Prostate gland (tissue), 2 donors: ENCODE measurements around the gene CCDC174. TPM values are rescaled to one million over a fixed set of nuclear protein-coding genes. Genes with fewer than 3 reads are reported as not detected.
A peak's percentile ranks its signal among the peaks of the same experiment; 100 is the strongest.

ENCODE experiments used
- DNase-seq: peaks from one replicate; pipeline ENCODE4 v3.0.0-alpha.2; 2019; ENCODE audit warnings: low spot score
- H3K27ac ChIP-seq, 2 donors: fragments of 200-600 bp; sonication (generic); 2 replicates each; pipeline ENCODE4 v1.5.1; 2017 to 2019
- H3K27me3 ChIP-seq: fragments of 200-600 bp; sonication (generic); replicated peaks from 2 replicates; pipeline ENCODE4 v1.5.1; 2019; ENCODE audit not compliant: insufficient read depth
- H3K36me3 ChIP-seq, 2 donors: fragments of 200-600 bp; sonication (generic); 1 replicate in 1 of 2; 2 replicates in 1 of 2; pipeline versions ENCODE4 v1.5.1 to v1.8.1; 2017 to 2019
- H3K4me1 ChIP-seq: fragments of 200-600 bp; sonication (generic); replicated peaks from 2 replicates; pipeline ENCODE4 v1.5.1; 2019
- H3K4me3 ChIP-seq, 2 donors: fragments of 200-600 bp; sonication (generic); 2 replicates each; pipeline ENCODE4 v1.5.1; 2017 to 2019
- H3K9me3 ChIP-seq: fragments of 200-600 bp; sonication (generic); 2 replicates; pipeline ENCODE4 v1.5.1; 2017
- CTCF ChIP-seq, 4 experiments: fragments of 200-600 bp in 2 of 4; fragments of 450-650 bp in 2 of 4; sonication (generic) in 2 of 4; IDR thresholded peaks; 1 replicate in 3 of 4; 2 replicates in 1 of 4; pipeline ENCODE4 v1.5.1; 2016 to 2019; ENCODE audit warnings: antibody characterized with exemption in 4 of 4, mild to moderate bottlenecking in 2 of 4, moderate library complexity in 2 of 4
- POLR2A ChIP-seq: fragments of 450-650 bp; IDR thresholded peaks from one replicate; pipeline ENCODE4 v1.6.1; 2016; ENCODE audit warnings: antibody characterized with exemption, mild to moderate bottlenecking
- POLR2AphosphoS5 ChIP-seq: sonication (generic); formaldehyde crosslinking; IDR thresholded peaks from one replicate; pipeline ENCODE4 v1.6.1; 2017; ENCODE audit warnings: antibody characterized with exemption
- WGBS: methylation state at CpG from one replicate; pipeline ENCODE4 v1.1.5; 2018; 5-methylcytosine and 5-hydroxymethylcytosine counted together
- intact Hi-C: fragments of 100-400 bp; cut with DNase I; formaldehyde crosslinking; loops from one replicate; pipeline ENCODE4 v1.14.2; 2022
- total RNA-seq, 2 donors: library from RNA; depleted of rRNA; stranded (reverse); fragments of >200 nt; gene quantifications; one replicate each; pipeline ENCODE4 v1.1.0, GENCODE V29; 2016

CCDC174 gene
- total RNA-seq, 2 donors from 2014 or later: 12.3 to 25.2 TPM

- Histone ChIP-seq H3K4me1 (no peaks in the 10 kb centered on the region), H3K27ac (no peak overlapping the region), H3K4me3 (no peak overlapping the region), H3K27me3 (no peaks in the 10 kb centered on the region), H3K36me3 (no peaks in the 10 kb centered on the region), H3K9me3 (no peaks in the 10 kb centered on the region)
- intact Hi-C loops: no loop called here
- 51% methylated on average over 8 of the region's 8 CpGs for WGBS
- TF ChIP-seq CTCF (IDR thresholded peaks at IDR 0.05) (peak in 3 of 4 experiments; percentile 28 to 55 (median 44)), POLR2AphosphoS5 (no peak), POLR2A (no peak)
- no peak for DNase-seq
Measured at GRCh38 chr3:14633819-14634424, 17.6 kb upstream of the CCDC174 start.

- DNase-seq: no peak
- 63% methylated on average over 4 of the region's 4 CpGs for WGBS
- intact Hi-C loops: no loop called here
- H3K36me3 ChIP-seq: no peaks in the 10 kb centered on the region
- no peaks in the 10 kb centered on the region for H3K27me3 ChIP-seq
- H3K4me1 ChIP-seq: no peaks in the 10 kb centered on the region
- H3K27ac ChIP-seq: no peak overlapping the region
- H3K4me3 ChIP-seq: no peak overlapping the region
- H3K9me3 ChIP-seq: no peaks in the 10 kb centered on the region
- TF ChIP-seq CTCF (IDR thresholded peaks at IDR 0.05): no peak
- TF ChIP-seq POLR2AphosphoS5: no peak
- TF ChIP-seq POLR2A: no peak
Measured at GRCh38 chr3:14634763-14635400, 16.7 kb upstream of the CCDC174 start.

- H3K4me1 ChIP-seq: no peaks in the 10 kb centered on the region
- 67% methylated on average over 4 of the region's 4 CpGs for WGBS
- H3K27me3 ChIP-seq: no peaks in the 10 kb centered on the region
- no peaks in the 10 kb centered on the region for H3K36me3 ChIP-seq
- no peaks in the 10 kb centered on the region for H3K9me3 ChIP-seq
- DNase-seq: no peak
- intact Hi-C loops: no loop called here
- H3K27ac ChIP-seq: no peak overlapping the region
- TF ChIP-seq POLR2A: no peak
- TF ChIP-seq CTCF (IDR thresholded peaks at IDR 0.05): no peak
- no peak for TF ChIP-seq POLR2AphosphoS5
- no peak overlapping the region for H3K4me3 ChIP-seq
Measured at GRCh38 chr3:14636496-14637087, 15.0 kb upstream of the CCDC174 start.

GRCh38 chr3:14640157-14640562 lies 11.4 kb upstream of the CCDC174 start:
- intact Hi-C loops: no loop called here
- Histone ChIP-seq H3K4me3 (no peak overlapping the region), H3K36me3 (no peaks in the 10 kb centered on the region), H3K4me1 (no peaks in the 10 kb centered on the region), H3K27me3 (no peaks in the 10 kb centered on the region), H3K9me3 (no peaks in the 10 kb centered on the region), H3K27ac (no peak overlapping the region)
- 21% methylated on average over 10 of the region's 10 CpGs for WGBS
- TF ChIP-seq CTCF (IDR thresholded peaks at IDR 0.05) (no peak), POLR2A (no peak), POLR2AphosphoS5 (no peak)
- no peak for DNase-seq
